Left hindlimb (tissue), 1 donor: ENCODE data around the gene MESP1.

Experiments
- DNase-seq: peaks from one replicate; pipeline ENCODE4 v3.0.0-alpha.2; 2018

Gene MESP1

DNA sequence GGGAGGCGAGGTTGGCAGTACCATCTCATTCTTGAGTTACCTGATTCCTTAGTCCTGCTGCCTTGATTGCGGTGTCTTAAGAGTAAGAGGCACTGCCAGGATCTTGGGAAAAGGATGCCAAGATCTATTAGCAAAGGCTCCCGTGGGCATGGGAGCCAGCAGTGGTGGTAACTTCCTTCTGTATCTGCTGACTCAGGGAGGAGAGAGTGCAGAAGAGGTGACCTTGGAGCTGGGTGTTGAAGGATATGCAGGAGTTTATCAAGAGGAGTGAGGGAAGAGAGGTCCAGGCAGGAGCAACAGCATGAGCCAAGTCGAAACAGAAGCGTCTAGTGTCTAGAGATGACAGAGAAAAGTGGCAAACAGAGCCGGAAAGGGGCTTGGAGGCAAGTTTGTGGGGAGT lies 29.6 kb upstream of the MESP1 start:
- no peak for DNase-seq

DNA sequence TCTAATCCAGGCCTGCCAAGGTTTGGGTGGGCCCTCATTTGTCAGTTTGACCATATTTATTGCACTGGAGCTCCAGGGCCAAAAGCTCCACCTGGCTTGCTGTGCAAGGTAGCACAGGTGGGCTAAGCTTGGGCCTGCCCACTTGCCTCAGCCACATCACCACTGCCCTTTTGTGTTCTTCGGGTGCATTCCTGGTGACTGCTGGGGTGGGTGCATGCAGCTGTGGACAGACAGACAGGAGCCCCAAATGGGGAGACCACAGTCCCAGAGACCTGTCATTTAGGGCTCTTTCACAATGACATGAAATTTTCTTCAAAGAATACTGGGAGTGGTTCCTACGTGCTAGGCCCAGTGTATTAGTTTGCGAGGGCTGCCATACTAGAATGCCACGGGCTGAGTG lies 27.8 kb upstream of the MESP1 start:
- DNase-seq, result no peak

DNA sequence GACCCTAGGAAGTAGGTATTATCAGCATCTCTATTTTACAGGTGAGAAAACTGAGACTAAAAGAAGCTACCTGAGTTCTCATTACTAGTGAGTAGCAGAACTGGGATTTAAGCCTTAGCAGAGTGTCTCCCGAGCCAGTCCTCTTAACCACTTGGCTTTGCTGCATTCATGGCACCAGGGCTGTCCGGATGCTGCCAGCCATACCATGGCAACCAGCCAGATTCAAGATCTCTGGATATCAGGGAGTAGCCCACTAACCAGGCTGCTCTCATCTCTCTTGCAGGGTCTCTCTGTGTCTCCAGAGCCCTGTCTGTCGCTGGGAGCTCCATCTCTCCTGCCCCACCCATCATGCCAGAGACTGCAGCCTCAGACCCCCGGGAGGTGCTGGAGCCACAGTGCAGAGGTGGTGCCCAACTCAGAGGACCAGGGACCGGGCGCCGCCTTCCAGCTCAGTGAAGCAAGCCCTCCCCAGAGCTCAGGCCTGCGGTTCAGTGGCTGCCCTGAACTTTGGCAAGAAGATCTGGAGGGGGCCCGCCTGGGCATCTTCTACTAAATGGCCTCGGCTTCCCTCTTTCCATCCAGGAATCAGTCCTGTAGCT lies 26.8 kb upstream of the MESP1 start:
- no peak for DNase-seq

DNA sequence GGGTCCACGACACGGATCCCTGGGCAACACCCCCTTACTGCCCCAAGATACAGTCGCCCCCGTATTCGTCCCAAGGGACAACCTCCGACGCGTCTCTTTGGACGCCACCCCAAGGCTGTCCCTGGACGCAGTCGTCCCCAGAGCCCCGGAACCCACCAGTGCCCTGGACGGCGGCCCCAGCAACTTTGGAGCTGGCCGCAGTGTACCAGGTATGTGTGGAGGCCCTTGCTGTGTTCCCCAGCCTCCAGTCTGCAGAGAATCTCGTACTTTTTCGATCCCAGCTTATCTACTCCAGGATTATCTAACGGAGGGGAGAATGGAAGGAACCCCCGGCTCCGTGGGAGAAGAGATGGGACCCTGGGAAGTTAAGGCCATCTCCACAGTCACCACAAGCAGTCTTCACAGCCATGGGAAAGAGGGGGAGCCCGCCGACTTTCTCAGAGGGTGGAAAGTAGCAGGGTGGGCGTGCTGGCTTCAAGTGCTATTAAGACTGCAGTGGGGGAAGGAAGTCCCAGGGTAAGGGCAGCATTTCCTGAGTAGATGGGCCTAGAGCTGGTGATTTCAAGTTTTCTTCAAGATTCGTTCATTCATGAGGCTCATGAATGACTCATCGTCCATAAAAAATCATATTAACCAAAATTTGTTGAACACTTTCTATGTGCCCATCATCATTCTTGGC lies 26.2 kb upstream of the MESP1 start:
- no peak for DNase-seq

DNA sequence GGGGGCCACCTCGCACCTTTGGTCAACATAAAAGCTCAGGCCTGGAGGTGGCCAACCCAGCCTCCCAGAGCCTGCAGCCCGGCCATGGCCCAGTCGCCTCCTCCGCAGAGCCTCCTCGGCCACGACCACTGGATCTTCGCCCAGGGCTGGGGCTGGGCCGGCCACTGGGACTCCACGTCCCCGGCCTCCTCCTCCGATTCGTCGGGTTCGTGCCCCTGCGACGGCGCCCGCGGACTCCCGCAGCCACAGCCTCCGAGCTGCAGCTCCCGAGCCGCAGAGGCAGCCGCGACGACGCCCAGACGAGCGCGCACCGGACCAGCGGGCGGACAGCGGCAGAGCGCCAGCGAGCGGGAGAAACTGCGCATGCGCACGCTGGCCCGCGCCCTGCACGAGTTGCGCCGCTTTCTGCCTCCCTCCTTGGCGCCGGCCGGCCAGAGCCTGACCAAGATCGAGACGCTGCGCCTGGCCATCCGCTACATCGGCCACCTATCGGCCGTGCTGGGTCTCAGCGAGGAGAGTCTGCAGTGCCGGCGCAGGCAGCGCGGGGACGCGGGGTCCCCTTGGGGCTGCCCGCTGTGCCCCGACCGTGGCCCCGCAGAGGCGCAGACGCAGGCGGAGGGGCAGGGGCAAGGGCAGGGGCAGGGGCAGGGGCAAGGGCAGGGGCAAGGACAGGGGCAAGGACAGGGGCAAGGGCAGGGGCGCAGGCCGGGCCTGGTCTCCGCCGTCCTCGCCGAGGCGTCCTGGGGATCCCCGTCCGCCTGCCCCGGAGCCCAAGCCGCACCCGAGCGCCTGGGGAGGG lies 25.4 kb upstream of the MESP1 start, which contains the start of gene MESP2:
Gene MESP2 (plus strand): TSS at position 59 of the 799 bp plus-strand sequence. CDS start 26 bp downstream, at position 85.
- DNase-seq, result peak; percentile 89

DNA sequence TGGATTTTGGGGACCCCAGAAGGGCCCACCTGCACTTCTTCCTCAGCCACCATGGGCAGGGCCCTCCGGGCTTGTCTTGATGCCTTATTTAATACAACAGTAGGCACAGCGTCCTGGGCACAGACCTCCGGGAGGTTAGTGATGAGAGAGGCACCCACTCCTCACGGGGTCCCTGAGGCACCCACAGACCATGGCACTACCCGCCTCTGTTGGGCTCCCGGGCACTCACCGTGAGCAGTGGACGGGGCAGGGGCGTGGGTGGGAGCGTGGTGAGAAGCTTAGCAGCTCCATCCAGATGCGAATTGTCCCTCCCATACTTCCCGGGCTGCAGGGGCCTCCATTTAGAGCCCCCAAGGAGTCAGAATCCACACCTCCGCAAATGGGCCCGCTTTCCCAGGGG lies 24.8 kb upstream of the MESP1 start:
- DNase-seq, result no peak

DNA sequence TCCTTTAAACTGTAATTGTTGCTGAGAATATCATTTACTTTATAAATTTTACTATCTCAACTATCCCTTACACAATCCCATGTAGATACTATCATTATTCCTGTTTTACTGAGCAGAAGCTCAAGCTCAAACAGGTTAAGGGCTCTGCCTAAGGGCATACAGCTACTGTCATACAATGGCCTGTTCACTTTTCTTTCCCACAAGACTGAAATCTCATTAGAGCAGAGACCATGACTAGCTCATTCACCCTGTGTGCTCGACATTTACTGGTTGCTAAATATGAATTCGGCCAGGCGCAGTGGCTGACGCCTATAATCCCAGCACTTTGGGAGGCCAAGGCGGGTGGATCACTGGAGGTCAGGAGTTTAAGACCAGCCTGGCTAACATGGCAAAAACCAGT lies 23.4 kb upstream of the MESP1 start:
- DNase-seq, result no peak

DNA sequence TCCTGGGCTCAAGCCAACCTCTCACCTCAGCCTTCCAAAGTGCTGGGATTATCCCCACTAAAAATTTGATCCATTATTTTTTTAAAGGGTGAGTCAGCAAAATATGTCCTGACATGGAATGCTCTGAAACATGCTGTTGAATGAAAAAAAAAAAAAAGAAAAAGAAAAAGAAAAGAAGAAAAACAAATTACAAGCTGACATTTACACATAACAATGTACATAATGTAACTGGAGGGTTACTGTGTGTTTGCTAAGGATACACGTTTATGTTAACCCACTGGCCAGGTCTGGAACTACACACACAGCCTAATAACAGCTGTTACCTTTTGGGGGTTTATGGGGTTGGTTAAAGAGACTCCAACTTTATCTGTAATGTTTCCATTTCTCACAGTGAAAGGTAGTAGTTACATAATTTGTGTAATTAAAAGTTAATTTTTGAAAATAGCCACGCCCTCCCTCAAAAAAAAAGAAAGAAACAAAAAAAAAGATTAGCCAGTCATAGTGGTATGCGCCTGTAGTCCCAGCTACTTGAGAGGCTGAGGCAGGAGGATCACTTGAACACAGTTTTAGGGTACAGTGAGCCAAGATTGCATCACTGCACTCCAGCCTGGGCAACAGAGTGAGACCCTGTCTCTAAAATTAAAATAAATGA lies 22.0 kb upstream of the MESP1 start:
- no peak for DNase-seq

DNA sequence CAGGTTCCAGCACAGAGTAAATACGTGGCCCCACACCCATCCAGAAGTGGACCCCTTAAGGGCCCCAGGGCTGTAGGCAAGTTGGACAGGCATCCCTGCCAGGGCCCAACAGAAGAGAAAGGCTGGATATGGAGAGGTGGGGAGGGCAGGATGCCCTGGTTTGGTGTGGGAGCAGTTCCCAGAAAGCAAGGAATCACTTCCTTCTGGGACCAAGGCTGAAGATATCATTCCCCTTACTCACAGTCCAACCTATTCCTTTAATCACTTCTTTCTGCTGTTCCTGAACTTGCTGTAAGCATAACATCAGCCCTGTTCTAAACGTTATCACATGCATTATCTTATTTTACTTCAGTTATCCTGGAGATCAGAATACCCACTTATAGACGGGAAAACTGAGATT lies 19.0 kb upstream of the MESP1 start:
- no peak for DNase-seq

DNA sequence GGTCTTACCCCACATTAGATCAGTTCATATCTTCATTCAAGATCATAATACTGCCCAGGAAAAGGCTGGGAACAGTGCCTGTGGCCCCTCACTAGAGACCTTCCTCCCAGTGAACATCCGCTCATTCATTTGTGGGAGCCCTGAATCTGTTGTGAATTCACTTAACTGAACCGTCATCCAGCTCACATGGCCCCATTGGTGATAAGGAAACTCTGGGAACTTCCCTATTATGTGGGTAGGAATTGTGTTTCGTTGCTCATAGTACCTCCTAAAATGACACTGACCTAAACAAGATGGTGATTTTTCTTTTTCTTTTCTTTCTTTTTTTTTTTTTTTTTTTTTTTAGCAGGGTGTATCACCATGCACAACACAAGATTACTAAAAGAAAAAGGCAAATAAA lies 18.3 kb upstream of the MESP1 start:
- DNase-seq, result no peak

DNA sequence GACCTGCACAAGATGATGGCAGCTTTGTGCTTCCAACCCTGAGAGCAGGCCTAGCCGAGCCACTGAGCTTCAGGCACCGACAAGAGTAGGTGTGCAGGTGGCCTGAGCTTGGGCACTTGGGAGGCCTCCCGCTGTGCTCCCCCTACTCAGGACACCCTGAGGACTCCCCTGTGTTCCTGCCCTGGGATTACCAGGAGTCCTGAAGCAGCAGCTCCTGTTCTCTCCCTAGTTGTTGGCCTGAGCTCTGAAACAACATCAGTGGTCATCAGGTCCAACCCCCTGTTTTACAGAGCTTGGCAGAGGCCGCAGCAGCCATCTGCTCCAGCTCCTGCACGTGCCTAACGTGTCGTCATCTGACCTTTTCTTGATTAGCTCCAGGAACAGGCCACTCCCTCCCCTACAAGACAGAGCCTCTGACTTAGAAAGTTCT lies 17.0 kb upstream of the MESP1 start:
- no peak for DNase-seq

DNA sequence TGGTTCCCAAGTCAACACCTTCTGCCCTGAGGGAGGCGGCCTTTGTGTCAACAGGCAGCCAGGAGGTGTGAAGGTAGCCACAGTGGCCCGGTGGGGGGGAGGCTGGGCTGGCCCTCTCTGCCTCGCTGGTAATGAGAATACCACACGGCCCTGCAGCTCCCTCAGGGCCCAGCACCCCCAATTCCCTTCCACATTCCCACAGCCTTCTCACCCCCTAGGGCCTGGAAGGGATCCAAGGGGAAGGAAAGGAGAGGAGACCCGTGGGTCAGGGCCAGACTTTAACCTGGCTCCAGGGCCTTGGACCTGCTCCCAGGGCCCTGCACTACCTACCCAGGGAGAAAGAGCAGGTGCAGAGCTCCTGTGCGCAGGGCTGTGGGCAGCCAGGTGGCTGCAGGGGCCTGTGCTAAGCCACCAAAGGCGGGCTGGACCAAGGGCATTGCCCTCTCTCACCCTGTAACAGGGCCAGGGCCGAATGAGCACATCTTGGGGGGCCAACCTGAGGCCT lies 16.4 kb upstream of the MESP1 start:
- DNase-seq, result no peak

DNA sequence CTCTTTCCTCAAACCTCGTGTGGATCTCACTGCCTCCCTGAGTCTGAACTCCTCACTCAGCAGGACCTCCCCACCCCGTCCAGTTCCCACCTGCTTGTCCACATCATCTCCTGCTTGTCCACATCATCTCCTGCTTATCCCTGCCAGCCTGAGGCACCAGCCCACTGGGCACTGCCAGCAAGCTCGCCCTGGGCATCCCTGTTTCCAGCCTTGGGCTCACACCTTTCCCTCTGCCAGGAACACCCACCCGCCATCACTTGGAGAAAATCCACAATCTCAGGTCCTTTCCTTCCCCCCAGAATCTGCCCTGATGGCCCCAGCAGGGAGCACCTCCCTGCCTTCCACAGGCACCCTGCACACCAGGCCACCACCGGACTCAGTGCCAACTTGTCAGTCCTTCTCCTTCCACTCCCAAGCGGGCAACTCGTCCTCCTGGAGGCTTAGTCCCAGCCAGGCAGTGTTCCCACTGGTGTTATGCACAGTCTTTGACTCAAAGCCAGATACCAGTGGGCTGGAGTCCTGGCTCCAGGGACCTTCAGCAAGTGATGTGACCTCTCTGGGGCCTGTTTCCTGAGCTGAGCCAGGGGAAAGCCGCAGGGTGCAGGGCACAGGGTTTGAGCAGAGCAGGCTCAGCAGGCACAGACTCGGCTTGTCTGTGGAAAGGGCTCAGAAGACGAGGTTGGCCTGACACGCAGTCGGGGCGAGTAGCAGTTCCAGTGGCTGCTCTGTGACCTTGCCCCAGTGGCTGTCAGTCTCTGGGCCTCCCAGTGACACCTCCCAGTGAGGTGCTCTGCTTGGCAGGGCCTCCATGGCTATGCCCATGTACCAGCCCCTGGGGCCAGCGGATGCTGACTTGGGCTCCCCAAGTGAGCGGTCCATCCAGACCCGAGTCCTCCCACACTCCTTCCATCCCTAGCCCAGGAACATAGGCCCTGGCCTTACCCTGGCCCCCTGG lies 15.6 kb upstream of the MESP1 start:
- DNase-seq, result no peak

DNA sequence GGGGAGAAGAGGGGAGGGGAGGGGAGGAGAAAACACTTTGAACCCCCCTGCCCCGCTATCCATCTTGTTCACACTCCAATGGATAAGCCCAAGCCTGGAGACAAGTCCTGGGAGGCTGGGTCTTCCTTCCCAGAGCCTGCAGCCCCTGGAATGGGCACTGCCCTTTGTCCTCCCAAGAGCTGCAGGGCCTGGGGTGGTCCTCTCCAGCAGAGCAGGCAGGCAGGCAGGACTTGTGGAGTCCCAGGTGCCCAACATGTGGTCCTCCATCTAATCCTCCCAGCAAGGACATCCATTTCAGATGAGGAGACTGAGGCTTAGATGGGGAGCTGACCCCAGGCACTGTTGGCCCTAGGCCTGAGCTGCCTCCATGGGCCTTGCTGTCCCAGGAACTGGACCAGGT lies 14.6 kb upstream of the MESP1 start:
- DNase-seq, result no peak

DNA sequence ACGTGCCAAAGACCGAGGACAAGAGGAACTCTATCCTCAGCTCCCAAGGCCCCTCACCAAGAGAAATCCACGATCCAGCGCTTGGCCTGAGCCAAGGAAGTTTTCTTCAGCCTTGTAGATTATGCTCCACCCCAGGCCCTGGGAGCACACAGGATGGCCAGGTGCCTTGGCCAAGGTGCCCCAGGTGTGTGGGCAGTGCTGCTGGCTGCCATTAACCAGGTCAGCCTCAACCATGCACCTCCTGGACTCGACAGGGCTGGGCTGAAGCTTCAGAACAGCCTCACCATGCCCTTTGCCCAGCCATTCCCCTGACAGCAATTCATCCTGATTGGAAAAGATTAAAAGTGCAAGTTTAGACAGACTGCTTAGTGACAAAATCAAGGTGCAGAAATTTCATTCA lies 10.9 kb upstream of the MESP1 start:
- DNase-seq, result no peak

DNA sequence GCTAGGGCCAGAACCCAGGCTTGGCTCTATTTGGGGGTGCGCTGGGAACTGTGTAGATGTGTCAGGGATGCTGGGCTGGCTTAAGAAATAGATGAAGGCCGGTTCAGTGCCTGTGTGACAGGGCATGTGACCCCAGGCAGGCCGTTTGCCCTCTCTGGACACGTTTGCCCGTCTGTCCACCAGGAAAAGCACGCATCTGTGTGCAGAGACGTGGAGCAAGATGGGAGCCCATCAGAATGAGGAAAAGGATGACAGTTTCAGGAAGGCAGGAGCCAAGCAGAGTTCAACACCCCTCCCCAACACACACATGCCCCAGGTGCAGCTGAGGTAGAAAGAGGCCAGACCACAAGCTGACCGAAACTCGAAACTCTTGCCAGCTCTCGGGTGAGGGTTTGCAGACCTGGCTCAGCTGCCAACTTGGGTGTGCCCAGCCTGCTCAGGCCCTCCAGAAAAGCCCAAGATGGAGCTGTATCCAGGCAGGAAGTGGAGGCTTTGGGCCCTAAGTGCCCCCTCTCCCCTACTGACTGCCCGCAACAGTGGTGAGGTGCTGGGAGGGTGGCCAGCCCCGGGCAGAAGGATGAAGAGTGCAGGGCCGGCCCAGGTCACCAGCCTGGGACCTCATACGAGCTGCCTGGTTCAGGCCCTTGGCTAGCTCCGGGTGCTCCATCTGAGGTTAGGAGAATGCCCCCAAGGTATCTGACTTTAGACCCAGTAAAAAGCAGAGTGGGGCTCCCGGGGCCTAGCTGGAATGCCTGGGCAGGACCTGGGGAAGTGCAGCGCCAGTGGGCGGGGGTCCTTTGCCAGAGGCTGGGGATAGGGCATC lies 10.2 kb upstream of the MESP1 start:
- no peak for DNase-seq

DNA sequence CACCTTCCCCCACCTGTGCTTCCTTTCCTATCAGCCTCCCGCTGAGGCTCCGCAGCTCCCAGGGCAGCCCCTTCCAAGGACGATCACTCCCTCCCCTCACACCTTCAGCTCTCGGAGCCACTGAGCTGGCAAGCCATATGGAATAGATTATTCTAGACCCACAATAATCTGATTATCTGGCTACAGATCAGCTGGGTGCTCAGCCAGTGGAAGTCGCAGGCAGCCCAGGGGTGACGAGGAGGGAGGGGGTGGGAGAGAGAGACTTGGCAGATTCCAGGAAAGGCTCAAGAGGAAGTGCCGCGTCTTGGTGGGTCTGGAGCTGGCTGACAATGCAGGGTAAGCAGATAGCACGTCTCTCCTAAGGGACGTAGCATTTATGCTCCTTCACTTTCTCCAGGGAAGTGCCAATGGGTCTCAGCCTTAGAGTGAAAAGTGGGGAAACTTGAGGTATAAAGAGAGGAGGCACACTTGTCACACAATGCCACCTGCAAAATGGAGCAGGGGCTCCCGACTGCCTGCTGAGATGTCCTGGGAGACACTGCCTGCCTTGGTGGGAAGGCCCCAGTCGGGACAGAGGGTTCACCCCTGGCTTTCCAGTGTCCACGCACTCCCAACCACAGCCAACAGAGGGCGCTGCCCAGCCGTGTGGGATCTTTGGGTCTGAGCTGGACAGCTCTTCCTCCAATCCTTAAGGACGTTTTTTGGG lies 9.4 kb upstream of the MESP1 start:
- DNase-seq, result peak; percentile 74

DNA sequence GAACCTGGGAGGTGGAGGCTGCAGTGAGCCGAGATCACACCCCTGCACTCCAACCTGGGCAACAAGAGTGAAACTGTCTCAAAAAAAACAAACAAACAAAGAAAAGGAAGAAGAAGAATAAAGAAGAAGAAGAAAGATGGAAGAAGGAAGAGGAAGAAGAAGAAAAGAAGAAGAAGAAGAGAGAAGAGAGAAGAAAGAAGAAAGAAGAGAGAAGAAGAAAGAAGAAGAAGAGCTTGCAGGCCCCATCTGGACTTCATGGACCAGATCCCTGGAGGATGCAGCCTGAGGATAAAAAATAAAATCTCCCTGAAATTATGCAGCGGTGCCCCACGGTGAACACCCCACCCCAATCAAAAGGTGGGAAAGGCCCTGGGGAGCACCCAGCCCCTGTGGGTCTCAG lies 8.8 kb upstream of the MESP1 start:
- DNase-seq, result no peak

DNA sequence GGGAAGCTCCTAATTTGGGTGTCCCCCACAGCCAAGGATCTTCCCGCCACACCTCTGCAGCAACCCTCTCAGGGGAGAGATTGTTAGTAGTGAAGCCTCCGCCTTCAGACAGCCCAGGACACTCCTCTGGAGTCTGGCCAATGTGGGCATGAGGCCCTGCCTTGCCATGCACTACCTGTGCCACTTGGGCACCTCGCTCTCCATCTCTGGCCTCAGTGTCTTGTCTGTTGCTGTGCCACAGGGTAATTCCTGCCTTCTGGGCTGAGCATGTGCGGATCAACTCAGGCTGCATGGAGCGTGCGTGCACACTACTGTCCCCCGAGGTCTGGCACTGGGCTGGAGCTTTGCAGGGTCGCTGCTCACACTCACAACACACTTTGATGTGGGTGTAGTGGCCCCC lies 7.9 kb upstream of the MESP1 start:
- DNase-seq, result no peak

DNA sequence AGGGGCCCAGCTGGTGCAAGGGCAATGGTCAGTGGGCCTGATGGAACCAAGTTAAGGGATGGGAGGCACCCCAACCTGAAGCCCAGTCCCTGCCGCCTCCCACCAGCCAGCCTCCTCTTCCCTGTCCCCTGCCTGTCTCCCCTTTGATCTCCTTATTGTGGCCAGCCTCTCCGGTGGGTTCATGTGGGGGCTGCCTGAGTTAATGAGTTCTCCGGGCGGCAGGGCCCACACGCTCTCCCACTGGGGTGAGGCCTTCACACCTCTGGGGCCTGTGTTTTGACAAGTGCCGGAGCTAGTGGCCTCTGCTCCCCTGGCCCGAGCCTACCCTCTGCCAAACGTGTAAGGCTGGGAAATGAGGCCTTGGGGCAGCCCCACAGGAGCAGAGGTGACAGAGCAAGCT lies 7.2 kb upstream of the MESP1 start:
- DNase-seq, result no peak

DNA sequence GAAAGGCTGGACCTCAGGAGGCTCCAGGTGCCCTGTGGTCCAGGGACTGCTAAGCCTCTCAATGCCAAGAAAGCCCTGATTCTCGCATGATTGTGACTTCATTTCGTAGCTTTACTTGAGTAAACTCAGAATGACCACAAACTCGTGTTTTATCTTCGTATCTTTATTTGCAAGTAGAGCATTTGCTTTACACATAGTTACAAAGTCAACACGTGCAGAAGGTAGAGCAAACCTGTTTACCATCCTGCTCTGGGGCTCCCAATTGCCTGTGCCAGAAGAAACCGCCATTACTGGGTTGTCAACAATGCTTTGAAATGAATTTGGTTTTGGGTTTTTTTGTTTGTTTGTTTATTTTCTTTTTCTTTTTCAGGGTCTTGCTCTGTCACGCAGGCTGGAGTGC lies 5.8 kb upstream of the MESP1 start:
- no peak for DNase-seq
